Right lobe of liver (tissue), 6 donors: Measurements from ENCODE around the gene TRIM4. TPM values are rescaled to one million over a fixed set of nuclear protein-coding genes. Genes with fewer than 3 reads are reported as not detected.

Source experiments
- ATAC-seq, 4 donors: fragments of 200-7000 bp; cut with Tn5 transposase; one replicate each; pipeline ENCODE4 v1.9.1; 2020; ENCODE audit warnings: mild to moderate bottlenecking in 4 of 4, moderate library complexity in 4 of 4
- DNase-seq, 3 donors: peaks; one replicate each; pipeline ENCODE4 v3.0.0-alpha.2; 2020
- H3K27ac ChIP-seq, 3 donors: fragments of 200-600 bp; one replicate each; pipeline ENCODE4 v1.8.0; 2022
- H3K27me3 ChIP-seq, 2 donors: fragments of 200-600 bp; one replicate each; pipeline ENCODE4 v1.8.0; 2022
- H3K36me3 ChIP-seq, 4 donors: fragments of 200-600 bp; sonication (generic) in 1 of 4; one replicate each; pipeline versions ENCODE4 v1.5.1 to v1.8.0; 2017 to 2022; ENCODE audit warnings: control low read depth in 1 of 4
- H3K4me1 ChIP-seq, 4 donors: fragments of 200-600 bp; sonication (generic) in 1 of 4; one replicate each; pipeline versions ENCODE4 v1.5.1 to v1.8.0; 2017 to 2022; ENCODE audit warnings: control low read depth in 1 of 4
- H3K4me3 ChIP-seq, 3 donors: fragments of 200-600 bp; one replicate each; pipeline ENCODE4 v1.8.0; 2022
- H3K9me3 ChIP-seq, 4 donors: fragments of 200-600 bp; sonication (generic) in 1 of 4; one replicate each; pipeline versions ENCODE4 v1.5.1 to v1.8.0; 2017 to 2022; ENCODE audit warnings: control low read depth in 1 of 4
- POLR2A ChIP-seq: fragments of 450-650 bp; IDR thresholded peaks from one replicate; pipeline ENCODE4 v1.6.1; 2017; ENCODE audit warnings: antibody characterized with exemption, mild to moderate bottlenecking
- WGBS: methylation state at CpG from one replicate; pipeline ENCODE4 v1.1.6; 2018; ENCODE audit warnings: low coverage, low lambda C conversion rate; ENCODE audit not compliant: insufficient coverage; ENCODE audit errors: missing lambda C conversion rate; 5-methylcytosine and 5-hydroxymethylcytosine counted together
- intact Hi-C, 2 donors: fragments of 100-400 bp; cut with DNase I; formaldehyde crosslinking; loops; one replicate each; pipeline versions ENCODE4 v1.11.2 to v1.14.1; 2022
- total RNA-seq, 6 experiments: library from RNA; depleted of rRNA in 2 of 6; stranded (reverse); fragments of >200 nt in 2 of 6; fragmentation: NEBNext Ultra II Directional in 3 of 6; extraction: Animal tissue kit (Norgen Biotek cat#: 25700) in 3 of 6; gene quantifications; one replicate each; pipeline versions ENCODE4 v1.1.0 to v1.2.4, GENCODE V29; 2016 to 2023
- TF ChIP-seq, protein P1 (sequence below), 4 donors: fragments of 200-600 bp in 3 of 4; fragments of 450-650 bp in 1 of 4; IDR thresholded peaks; one replicate each; pipeline versions ENCODE4 v1.5.1 to v1.8.0; 2016 to 2022; ENCODE audit warnings: antibody characterized with exemption in 4 of 4, mild to moderate bottlenecking in 2 of 4
- donor health status: DM: no; HTN: yes; CAD: no.
- donor health status: DM: no; HTN: no; CAD: no.
- donor health status: DM: no; HTN: no; CAD: no.
- donor health status: DM: no; HTN: yes; CAD: no.
- donor health status: DM: no; HTN: yes; CAD: no.

Gene TRIM4
- total RNA-seq, 6 experiments from 2014 or later = 13.3 to 22.6 (median 16.3) TPM

GRCh38 chr7:99855236-99855635 lies 64.1 kb downstream of the TRIM4 start:
- intact Hi-C loops = no loop called here
- H3K27me3 ChIP-seq = no peaks in the 10 kb centered on the region
- H3K4me1 ChIP-seq = peaks cover 0 to 8% (median 0%) of the 10 kb centered on the region in 4 donors
- DNase-seq (no peak), ATAC-seq (no peak)
- TF ChIP-seq POLR2A = no peak
- TF ChIP-seq, protein P1, sequence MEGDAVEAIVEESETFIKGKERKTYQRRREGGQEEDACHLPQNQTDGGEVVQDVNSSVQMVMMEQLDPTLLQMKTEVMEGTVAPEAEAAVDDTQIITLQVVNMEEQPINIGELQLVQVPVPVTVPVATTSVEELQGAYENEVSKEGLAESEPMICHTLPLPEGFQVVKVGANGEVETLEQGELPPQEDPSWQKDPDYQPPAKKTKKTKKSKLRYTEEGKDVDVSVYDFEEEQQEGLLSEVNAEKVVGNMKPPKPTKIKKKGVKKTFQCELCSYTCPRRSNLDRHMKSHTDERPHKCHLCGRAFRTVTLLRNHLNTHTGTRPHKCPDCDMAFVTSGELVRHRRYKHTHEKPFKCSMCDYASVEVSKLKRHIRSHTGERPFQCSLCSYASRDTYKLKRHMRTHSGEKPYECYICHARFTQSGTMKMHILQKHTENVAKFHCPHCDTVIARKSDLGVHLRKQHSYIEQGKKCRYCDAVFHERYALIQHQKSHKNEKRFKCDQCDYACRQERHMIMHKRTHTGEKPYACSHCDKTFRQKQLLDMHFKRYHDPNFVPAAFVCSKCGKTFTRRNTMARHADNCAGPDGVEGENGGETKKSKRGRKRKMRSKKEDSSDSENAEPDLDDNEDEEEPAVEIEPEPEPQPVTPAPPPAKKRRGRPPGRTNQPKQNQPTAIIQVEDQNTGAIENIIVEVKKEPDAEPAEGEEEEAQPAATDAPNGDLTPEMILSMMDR (IDR thresholded peaks at IDR 0.05) = no peak
- H3K27ac ChIP-seq = no peak overlapping the region
- H3K4me3 ChIP-seq = no peak overlapping the region
- H3K36me3 ChIP-seq = peaks cover 0 to 91% (median 20%) of the 10 kb centered on the region in 4 donors
- no peaks in the 10 kb centered on the region for H3K9me3 ChIP-seq
- 93% methylated on average over 1 of the region's 1 CpG for WGBS

- no peaks in the 10 kb centered on the region for H3K4me1 ChIP-seq
- ATAC-seq (peak in 3 of 4 donors; percentile 21 to 43 (median 34)), DNase-seq (no peak)
- 59% methylated on average over 5 of the region's 6 CpGs for WGBS
- no peaks in the 10 kb centered on the region for H3K9me3 ChIP-seq
- intact Hi-C loops = no loop called here
- no peaks in the 10 kb centered on the region for H3K27me3 ChIP-seq
- H3K4me3 ChIP-seq = no peak overlapping the region
- no peak for TF ChIP-seq POLR2A
- TF ChIP-seq, protein P1 (IDR thresholded peaks at IDR 0.05) = no peak
- H3K27ac ChIP-seq = no peak overlapping the region
- H3K36me3 ChIP-seq = peaks cover 0 to 80% (median 20%) of the 10 kb centered on the region in 4 donors
Observed at GRCh38 chr7:99848420-99849216, 70.7 kb downstream of the TRIM4 start.

DNA sequence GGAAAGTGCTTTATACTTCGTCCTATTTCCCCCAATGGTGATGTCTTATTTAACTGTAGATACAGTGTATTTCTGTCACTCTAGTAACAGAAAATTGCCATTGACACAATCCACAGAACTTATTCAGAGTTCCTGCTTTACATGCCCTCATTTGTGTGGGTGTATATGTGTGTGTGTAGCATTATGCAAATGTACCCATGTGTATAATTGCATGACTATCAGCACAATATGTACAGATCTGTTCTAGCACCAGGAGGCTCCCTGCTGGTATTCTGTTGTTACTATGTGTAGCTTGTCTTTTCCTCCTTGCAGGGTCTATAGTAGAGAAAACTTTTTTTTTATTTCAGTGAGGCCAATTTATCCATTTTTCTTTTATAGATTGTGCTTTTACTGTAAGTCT lies 75.0 kb downstream of the TRIM4 start:
- no peak for DNase-seq
- Histone ChIP-seq H3K4me3 (no peak overlapping the region), H3K36me3 (peaks cover 0 to 88% (median 14%) of the 10 kb centered on the region in 4 donors), H3K4me1 (peaks cover 0 to 6% (median 0%) of the 10 kb centered on the region in 4 donors), H3K27ac (no peak overlapping the region), H3K9me3 (no peaks in the 10 kb centered on the region), H3K27me3 (no peaks in the 10 kb centered on the region)
- no peak for ATAC-seq
- intact Hi-C loops = no loop called here
- 54% methylated on average over 1 of the region's 1 CpG for WGBS
- no peak for TF ChIP-seq POLR2A
- TF ChIP-seq, protein P1 (IDR thresholded peaks at IDR 0.05) = no peak

DNA sequence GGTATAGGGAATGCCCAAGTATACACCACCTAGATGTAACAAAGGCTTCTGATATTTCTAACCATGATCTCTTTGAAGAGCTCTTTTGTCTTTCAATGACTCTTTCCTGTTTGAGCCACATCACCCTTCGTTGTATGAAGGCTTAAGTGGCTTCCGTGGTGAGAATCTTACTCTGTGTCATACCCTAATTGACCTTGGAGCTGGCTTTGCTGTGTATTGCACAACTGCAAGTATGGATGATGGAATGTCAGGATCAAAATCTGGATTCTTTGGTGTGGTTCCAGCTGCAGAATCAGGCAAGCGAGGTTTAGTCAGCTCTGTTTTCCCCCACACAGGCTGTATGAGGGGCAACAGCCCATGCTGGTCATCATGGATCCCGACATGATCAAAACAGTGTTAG lies 75.5 kb downstream of the TRIM4 start:
- H3K4me3 ChIP-seq = no peak overlapping the region
- intact Hi-C loops = no loop called here
- ATAC-seq = peak in 3 of 4 donors; percentile 25 to 42 (median 34)
- H3K27me3 ChIP-seq = no peaks in the 10 kb centered on the region
- no peak overlapping the region for H3K27ac ChIP-seq
- peaks cover 0 to 6% (median 0%) of the 10 kb centered on the region in 4 donors for H3K4me1 ChIP-seq
- TF ChIP-seq, protein P1 (IDR thresholded peaks at IDR 0.05) = no peak
- no peak for TF ChIP-seq POLR2A
- H3K36me3 ChIP-seq = peaks cover 0 to 88% (median 13%) of the 10 kb centered on the region in 4 donors
- no peak for DNase-seq
- 43% methylated on average over 2 of the region's 4 CpGs for WGBS
- H3K9me3 ChIP-seq = no peaks in the 10 kb centered on the region
